NCI-H2171 treated with DMSO at 0.1 percent for 48 hours (cell line): ENCODE measurements around the gene ETNK2.
A peak's percentile ranks its signal among the peaks of the same experiment; 100 is the strongest.

Experiments used
- DNase-seq: peaks from one replicate; lab custom pipeline; 2025; lab: John Stamatoyannopoulos, UW

Gene ETNK2, protein sequence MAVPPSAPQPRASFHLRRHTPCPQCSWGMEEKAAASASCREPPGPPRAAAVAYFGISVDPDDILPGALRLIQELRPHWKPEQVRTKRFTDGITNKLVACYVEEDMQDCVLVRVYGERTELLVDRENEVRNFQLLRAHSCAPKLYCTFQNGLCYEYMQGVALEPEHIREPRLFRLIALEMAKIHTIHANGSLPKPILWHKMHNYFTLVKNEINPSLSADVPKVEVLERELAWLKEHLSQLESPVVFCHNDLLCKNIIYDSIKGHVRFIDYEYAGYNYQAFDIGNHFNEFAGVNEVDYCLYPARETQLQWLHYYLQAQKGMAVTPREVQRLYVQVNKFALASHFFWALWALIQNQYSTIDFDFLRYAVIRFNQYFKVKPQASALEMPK

DNA sequence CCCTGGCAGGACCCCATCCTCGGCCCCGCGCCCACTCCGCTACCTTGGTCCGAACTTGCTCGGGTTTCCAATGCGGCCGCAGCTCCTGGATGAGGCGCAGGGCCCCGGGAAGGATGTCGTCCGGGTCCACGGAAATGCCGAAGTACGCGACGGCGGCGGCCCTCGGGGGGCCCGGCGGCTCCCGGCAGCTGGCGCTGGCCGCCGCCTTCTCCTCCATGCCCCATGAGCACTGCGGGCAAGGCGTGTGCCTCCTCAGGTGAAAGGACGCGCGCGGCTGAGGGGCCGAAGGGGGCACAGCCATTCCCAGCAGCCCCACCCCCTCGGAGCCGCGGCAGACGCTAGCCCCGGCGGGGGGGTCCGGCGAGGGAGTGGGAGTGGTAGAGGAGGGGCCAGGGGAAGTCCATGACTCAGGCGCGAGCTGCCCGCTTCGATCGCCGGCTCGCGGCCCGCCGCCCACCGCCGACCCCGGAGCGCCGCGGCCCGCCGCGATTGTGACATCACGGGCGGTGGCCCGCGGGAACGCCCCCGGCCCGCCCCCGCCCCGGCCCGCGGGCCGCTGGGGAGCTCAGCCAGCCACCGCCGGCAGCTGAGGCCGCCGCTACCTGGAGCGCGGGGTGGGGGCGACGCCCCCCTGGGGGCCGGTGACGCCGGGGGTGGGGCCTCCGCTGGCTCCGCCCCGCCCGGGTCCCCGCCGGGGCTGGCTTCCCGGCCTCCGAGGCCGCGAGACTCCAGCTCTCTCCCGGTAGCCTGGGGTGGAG is at the start of gene ETNK2:
ETNK2 (minus strand) TSS at position 493 of the 758 bp plus-strand sequence; CDS start at position 301, 192 bp downstream.
- peak; percentile 69 for DNase-seq

DNA sequence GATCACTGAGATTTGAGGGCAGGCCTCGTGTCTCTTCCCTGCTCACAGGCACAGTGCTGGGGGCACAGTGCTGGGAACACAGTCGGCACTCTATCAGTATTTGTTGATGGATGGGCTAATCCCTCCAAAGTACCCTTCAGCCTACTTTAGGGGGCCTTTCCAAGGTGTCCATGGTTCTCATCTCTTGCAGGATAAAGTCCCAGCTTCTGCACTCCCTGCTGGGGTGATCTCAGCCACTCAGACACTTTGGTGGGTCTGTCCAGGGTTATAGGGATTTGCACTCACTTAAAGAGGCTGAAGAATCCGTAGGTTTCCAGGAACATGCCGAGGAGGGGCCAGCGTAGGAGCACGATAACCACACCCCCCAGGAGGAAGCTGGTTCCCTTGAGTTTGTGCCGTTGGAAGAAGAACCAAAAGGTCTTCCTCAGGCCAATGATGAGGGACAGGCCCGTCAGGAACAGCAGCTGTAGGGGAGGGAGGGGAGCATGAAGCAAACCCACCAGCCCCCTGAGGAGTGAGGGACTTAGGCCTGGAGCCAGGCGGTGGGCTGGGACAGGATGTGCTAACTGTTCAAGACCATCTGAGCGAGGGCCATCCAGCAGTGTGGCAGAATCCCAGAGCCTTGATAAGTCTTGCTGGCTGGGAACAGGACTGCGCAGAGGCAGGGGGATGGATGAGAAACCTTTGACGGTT is 49.6 kb upstream of the ETNK2 start:
- DNase-seq = no peak

DNA sequence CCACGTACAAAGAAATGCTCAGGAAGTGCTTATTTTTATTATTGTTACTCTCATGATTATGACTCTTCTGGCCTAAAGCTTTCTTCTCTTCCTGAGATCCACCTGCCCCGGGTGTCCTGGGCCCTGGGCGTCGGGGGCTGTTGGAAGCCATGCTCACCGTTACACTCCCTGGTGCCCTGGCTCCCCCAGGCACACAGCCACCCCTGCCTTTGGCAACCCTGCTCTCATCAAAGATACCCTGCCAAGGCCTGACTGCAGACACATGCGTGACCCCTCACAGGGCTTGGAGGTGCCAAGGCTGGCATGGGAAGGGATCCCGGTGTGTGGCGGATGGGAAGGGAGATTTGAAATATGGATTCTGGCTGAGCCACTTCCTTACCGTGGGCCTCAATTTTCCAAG is 47.7 kb upstream of the ETNK2 start:
- DNase-seq = no peak

DNA sequence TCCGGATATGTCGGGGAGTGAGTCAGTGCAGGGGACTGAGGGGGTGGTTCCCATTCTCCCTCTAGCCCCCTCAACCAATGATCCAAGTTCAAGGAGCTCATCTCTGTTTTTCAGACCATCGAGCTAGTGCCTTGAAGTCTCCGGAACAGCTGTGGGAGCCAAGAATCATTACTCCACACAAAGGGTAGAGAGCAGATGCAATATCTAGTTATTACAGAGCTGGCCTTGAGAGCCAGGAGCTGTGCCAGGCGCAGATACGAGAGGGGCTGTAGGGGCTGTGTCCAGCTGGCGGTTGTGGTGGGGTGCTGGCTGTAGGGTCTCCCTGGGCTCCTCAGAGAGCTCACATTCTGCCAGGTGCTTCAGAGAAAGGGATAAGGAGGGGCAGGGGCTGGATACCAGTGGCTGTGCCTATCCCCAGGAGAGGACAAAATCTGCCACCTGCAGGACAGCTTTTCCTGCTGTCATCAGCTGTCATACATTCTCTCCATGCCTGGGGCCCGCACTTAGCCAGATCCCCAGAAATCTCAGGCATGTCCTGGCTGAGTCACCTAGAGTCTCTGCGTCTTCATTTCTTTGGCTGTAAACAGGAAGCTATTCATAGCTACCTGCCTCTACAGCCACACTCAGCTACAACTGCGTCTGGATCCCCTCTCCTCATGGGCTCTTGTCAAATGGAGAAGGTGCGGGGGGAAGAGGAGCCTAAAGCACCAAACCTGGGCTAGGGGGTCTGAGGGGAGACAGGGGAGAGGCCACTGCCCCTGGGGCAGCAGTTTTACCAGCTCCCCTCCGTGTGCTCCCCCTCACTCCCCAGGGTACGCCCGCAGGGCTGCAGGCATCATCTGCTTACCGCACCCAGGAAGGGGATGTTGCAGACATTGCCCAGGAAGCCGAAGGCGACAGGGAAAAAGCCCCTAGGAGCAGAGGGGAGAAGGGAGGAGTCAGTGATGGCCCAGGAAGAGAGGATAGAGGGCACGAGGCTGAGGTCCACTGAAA is 46.8 kb upstream of the ETNK2 start:
- peak; percentile 74 for DNase-seq

DNA sequence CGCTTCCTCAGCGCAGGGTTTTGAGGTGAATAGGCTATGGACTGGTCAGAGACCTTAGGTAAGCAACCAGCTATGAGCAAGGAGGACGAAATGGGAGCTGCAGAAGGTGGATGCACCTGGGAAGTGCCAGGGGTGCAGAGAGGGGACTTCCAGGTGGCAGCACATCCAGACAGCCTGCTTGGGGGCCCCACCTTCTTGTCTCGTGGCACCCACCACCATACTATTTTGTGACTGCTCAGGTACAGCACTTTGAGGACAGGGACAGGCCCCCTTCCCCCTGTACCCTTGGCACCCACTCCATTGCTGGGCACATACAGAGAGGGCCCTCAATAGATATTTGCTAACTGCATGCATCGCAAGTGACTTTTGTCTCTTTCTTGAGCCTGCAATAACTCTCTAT is 45.2 kb upstream of the ETNK2 start:
- DNase-seq = no peak

DNA sequence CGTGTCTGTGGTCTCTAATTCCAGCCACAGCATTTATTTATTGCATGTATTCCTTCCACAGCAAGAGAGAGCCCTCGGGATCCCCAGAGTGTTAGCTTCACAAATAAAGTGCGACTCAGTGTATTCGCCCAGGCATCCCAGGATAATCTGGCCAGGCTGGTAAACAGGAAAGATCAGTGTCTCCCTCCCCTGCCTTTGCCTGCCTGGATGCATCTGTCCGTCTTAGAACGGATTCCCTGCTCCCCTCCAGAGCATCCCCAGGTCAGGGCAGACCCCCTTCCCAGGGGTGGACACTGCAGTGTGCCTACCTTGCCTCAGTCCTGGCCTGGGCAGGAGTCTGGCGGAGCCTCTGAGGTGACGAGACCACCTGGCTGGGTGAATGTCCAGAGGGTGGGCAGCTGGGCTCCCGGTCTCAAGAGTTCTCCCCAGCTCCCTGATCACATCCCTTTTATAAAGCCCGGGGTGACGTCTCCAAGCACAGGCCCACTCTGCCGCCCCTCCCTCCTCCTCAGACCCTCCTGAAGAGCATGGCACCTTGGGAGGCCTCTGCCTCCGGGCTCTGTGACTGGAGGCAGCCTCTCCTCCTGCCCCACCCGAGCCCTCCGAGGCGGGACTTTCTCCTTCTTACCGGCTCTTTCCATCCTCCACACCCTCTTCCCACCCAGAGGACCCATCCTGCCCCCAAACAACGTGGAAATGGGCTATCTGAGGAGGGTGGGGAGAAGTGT is 44.4 kb upstream of the ETNK2 start, which contains the start of gene KISS1:
KISS1 (minus strand) TSS at position 424 of the 728 bp plus-strand sequence. CDS start 3,615 bp downstream, outside the sequence.
- no peak for DNase-seq

DNA sequence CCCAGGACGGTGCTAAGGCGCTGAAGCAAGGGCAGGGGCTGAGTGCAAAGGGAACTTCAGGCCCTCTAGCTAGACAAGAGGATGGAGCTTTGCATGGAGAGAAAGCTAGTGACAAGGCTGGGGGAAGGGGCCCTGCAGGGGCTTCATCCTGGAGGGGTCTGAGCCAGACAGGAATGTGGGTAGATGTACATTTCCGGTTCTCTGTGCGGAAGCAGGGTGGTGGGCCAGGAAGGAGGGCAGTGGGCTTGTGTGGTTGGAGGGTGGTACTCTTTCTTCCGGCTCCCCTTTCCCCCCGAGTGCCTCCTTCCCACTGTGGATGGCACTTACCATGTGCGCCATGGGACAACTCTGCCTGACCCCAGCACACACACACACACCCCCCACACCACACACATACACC is 42.9 kb upstream of the ETNK2 start:
- DNase-seq = no peak

DNA sequence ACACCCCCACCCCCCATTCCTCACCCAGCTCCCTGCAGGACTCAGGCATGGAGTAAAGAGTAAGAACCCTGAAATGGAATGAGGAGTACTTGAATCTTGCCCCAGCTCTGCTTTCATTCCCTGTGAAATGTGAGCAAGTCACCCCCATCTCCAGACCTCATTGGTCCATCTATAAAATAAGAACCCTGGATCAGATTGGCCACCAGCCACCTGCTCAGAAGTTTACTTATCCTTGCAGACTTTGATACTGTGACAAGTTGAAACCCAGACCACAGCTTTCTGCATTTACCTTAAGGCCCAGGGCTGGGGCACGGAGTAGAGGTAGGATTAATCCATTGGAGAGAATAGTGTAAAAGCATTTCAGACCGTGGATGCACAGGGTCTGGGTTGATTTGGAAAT is 42.2 kb upstream of the ETNK2 start:
- no peak for DNase-seq

DNA sequence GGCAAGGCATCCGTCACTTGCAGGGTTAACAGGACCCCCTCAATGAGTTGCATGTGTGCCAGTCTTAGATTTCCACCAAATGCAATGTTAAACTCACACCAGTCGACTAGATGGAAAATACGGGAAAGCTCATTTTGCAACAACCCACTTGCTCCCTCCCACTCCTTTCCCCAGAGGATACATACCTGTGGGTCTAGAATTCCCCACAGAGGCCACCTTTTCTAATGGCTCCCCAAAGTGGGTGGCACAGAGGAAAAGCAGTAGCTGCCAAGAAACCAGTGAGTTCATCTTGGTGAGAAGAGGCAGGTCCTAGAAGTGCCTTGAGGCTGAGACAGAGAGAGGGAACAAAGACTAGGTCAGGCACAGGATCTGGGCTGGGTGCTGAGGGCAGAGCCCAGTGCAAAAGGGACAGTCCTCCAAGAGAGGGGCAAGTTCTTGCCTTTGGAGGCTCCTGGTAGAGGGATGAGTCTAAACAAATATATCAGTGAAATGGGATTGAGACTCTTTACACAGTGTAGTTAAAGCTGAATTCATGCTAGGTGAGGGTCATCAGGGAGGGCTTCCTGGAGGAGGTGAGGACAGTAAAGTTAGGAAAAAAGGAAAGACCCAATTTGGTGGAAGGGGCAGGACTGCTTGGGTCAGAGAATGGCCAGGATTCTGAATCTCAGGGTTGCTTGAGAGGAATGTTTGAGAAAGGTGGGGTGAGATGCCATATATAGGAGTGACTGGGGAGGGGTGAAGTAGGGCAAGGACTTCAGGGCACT is 40.9 kb upstream of the ETNK2 start:
- no peak for DNase-seq

DNA sequence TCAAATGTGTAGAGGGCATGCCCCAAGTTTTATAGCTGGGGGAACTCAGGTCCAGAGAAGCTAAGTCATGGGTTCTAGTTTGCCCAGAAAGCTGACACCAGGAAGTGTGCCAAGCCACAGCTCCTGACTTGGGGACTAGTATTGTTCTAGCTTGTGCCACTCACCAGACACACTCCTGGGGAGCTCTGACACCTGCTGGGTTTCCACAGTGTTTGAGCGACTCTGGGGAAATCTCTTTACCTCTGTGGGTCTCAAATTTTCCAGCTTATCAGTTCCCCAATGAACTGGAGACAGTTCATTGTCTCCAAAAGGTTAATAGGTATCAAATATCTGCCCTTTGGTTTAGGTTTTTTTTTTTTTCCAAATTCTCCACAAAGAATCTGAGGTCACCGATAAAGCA is 40.2 kb upstream of the ETNK2 start:
- no peak for DNase-seq

DNA sequence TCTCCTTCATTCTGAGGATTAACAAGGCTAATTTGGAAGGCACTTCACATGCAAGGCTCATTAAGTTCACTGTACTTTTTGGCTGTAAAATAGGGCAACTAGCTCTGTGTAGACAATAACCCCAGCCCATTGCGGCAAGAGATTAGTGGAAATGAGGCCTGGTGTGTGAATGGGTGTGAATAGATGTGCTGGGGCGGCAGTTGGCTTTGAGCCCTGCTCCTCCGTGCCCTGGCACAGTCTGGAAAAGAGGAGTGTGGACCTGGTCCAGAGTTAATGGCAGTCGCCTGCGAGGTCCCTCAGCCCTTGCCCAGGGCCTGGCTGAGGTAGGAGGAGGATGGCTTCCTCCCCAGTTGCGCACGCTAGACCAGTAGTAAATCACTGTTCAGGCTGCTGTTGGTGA is 39.6 kb upstream of the ETNK2 start:
- DNase-seq = no peak

DNA sequence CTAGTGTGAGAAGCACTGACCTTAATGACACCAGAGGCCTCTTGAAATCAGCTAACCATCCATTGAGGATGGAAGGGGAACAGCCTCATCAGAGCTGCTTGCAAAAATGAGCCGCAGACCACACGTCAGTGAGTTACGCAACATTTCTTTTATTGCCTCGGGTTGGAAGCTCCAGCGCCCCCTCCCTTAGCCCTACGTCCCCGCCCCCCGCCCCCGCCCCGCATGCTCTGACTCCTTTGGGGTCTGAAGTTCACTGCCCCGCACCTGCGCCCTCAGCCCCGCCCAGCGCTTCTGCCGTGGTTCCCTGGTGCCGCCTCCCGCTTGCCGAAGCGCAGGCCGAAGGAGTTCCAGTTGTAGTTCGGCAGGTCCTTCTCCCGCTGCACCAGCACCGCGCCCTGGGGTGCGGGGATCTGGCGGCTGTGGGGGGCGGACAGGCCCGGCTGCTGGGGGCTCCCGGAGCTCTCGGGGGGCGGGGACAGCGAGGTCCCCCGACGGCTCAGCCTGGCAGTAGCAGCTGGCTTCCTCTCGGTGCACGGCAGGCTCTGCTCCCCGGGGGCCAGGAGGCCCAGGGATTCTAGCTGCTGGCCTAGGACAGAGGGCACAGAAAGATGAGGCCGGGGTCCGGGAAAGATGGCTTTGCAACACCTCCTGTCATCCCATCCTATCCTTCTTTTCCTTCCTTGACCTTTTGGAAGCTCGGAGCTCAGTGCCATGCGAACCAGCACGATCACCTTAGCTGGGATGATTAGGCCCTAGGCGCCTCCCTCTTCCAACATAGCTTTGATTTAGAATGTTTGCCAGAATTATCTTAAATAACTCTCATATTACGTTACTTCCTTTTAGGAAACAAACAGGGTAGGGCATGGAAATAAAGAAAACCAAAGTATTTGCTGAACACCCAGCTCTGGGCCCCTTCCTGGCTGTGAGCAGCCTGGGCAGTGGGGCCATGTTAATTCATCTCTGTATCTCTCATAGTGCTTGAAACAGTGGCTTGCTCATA is 38.7 kb upstream of the ETNK2 start:
- DNase-seq = peak; percentile 91

DNA sequence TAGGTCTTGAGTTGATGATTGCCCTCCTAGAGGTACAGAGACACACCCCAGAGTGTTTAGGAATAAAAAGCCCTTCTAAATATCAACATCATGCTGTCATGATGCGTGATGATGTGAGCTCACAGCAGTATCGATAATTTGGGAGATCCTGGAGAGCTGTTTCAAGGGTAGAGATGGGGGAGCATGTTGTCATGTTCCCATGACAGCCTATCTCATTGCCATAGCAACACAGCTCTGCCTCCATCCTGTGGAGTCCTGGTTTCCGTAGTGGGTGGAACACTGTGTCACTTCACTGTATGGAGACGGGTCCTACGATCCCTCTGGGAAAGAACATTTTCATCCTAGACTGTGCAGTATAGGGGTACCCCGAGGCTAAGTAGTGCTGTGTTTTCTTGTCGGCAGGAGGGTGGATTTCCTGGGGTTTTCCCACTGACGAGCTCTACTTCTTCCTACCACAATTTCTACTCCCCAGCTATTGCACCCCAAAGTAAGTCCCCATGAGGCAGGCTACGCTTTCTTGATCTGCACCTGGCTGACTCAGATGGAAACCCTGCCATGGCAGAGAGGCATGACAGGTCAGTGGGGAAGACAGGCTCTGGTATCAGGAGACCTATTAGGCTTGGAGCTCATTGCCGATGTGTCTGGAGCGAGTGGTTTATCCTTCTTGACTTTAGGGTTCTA is 37.3 kb upstream of the ETNK2 start:
- no peak for DNase-seq

DNA sequence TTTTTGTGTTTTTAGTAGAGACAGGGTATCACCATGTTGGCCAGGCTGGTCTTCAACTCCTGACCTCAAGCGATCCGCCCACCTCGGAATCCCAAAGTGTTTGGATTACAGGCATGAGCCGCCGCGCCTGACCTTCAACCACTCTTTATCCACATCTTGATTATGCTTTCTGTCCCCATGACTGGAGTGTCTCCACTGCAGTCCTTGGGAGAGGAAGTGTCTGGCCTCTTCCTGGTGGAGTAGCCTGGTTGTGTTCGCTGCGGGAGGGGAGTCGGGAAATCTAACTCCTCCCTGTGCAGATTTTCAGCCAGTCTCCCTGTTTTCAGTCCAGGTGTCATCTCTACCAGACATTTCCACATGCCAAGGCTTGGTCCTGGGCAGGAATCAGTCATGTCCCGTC is 34.8 kb upstream of the ETNK2 start:
- no peak for DNase-seq

DNA sequence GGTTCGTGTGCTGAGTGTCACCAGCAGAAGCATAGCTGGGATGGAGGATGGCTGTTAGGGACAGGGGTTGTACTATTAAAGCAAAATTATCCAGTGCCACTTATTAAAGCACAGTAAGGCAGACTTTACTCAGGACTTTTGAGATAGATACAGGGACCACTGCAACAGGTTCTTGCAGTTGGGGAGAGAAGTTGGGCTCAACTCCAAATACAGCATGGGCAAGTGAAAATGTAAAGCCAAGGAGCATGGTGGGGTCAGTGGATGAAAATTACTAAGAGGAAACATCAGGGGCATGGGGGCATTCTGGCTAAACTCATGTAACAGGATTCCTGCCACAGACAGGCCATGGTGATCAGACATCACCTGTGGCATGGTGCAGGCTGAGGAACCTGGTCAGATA is 29.3 kb upstream of the ETNK2 start:
- no peak for DNase-seq

DNA sequence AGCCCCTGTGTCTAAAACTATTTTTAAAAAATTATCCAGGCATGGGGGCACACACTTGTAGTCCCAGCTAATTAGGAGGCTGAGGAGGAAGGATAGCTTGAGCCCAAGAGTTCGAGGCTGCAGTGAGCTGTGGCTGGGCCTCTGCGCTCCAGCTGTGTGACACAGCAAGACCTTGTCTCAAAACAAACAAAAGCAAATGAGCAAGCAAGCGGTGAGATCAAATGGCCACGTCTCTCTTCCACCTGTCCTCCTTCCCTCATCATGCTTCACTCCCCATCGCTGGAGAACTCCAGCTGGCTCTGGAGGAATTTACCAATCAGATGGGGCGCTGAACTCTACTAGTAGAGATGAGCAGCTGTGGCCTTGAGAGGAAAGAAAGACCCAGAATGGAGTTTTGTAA is 28.3 kb upstream of the ETNK2 start:
- DNase-seq = peak; percentile 74

DNA sequence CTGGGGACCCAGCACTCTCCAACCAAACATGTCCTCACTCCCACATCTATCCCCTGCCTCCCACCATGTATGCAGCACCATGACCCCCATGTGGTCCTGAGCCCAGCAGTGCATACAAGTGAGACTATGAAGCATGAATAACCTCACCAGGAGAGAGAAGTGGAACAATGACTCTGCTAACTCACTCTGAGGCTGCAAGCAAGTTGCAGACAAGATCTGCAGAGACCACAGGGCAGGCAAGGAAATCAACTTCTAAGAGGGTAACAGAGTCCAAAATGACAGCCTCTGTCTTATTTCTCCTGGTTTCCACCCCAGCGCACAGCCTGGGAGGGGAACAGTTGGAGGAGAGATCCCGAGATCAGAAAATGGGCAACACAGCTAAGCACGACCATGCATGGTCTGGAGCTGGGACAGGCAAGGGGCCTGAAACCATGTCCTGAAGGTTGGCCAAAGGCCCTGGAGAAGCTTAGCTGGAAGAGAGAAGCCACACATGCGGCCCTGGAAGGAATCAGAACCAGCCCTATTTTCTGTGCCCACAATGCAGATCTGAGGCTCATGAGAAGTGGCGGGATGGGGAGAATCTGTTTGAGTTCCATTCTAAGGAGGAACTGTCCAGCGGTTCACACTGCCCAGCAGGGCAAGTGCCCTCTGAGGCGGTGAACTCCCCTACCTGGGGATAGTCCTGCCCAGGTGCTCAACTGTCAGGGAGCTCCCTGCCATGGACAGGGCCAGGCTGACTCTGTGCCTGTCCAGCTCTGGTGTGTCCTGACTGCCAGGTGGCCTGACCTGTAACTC is 26.8 kb upstream of the ETNK2 start:
- no peak for DNase-seq
